IPS-18c (cell line): ENCODE measurements around the gene TMC2.
A peak's percentile ranks its signal among the peaks of the same experiment; 100 is the strongest.

Experiments
- H3K4me3 ChIP-seq: 2 replicates; pipeline ENCODE4 v1.7.0; 2013; ENCODE audit warnings: low read depth, mild to moderate bottlenecking, low read length, moderate library complexity; ENCODE audit not compliant: insufficient read depth
- H3K9me3 ChIP-seq: one replicate; pipeline ENCODE4 v1.6.1; 2013; ENCODE audit warnings: mild to moderate bottlenecking, low read length, moderate library complexity; ENCODE audit not compliant: control insufficient read depth, insufficient read depth

Gene TMC2

DNA sequence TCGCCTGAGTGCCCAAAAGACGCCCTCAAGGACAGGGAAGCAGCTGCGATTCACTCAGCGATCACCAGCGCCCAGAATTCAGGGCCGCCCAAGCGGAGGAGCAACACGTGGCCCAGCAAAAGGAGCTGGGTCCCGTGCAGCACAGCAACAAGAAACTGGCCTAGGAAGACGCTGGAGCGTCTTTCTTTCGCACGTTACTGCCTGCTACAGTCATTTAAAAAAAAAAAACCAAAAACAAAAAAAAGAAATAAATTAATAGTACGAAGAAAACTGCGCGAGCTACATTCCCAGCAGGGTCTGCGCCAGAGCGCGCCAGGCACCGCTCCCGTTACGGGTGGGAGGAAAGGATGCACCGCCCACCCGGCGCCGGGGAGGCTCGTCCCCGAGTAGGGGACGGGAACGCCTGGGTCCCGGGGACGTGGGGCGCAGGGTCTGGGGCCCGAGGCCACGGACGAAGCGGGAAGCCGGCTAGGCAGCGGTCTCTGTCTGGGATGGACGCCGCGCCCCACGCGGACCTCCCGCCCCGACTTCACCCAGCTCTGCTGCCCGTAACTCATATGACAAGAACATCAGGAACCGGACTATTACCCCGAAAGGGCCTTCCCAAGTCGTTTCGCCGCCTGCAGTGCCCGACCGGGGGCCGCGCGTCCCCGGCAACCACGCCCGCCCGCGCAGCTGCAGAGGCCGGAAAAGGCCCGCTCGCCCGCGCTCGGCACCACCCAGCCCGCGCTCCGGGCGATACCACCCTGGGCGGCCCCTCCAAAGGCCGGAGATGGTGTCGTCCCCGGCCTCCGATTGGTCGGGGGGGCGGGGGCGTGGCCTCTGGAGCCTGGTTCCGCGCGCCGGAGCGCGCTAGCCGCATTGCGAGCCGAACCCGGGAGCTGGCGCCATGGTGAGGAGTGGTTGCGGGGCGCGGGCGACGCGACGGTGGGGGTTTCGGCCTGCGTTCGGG, 115.7 kb downstream of the TMC2 start, which contains the start of gene NOP56:
NOP56 (plus strand) TSS at position 861 of the 952 bp plus-strand sequence; CDS start at position 890, 29 bp downstream.
- Histone ChIP-seq H3K4me3 (peak within 1 kb of the TSS; percentile 100), H3K9me3 (no peaks in the 10 kb centered on the region)

DNA sequence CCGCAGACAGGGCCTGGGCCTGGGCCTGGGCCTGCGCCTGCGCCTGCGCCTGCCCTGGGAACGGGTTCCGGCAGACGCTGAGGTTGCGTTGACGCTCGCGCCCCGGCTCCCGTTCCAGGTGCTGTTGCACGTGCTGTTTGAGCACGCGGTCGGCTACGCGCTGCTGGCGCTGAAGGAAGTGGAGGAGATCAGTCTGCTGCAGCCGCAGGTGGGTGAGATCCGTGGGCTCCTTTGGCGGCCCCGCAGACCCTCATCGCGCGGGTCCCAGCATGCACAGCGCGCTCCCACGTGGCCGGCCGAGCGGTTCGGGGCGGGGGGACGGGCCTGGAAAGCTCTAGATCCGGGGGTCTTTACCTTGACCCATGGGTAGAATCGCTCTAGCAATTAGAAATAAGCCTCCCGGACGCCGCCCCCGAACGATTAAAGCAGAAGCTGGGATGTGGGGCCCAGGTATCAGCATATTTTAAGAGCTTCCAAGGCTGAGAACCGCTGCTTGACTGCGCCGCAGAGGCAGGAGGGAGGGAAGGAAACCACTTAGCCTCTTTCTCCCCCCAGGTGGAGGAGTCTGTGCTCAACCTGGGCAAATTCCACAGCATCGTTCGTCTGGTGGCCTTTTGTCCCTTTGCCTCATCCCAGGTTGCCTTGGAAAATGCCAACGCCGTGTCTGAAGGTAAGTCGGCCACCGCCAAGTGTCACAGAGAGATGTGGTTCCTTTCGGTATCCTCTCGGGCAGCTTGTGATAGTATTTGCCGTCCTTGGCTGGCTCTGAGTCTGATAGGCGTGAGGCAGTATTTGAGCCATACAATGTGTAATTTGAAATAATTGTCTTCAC, 116.6 kb downstream of the TMC2 start:
- Histone ChIP-seq H3K9me3 (no peaks in the 10 kb centered on the region), H3K4me3 (peak overlapping the region; percentile 100)

DNA sequence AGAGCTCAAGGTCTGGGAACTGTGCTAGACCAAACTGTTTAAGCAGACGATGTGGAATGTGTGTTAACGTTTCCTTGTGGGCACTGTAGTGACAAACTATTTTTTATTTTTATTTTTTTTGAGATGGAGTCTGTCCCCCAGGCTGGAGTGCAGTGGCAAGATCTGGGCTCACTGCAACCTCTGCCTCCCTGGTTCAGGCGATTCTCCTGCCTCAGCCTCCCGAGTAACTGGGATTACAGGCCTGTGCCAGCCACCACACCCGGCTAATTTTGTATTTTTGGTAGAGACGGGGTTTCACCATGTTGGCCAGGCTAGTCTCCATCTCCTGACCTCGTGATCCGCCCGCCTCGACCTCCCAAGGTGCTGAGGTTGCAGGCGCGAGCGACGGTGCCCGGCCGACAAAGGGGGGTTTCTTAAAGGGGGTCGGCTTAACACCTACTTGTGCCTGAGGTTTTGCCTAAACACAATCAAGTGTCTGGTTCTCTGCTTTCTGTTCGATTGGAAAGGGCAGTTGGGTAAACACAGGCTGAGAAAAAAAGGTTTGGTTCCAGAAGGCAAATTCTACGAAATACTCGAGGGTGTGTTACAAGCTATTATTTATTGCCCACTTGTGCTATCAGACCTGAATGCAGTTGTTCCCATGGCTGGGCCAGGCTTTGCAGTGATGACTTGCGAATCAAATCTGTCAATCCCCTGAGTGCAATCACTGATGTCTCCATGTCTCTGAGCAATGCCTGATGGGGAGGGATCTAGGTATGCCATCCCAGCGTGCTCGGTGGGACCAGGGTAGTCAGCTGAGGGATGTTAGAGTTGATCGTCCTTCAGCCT, 117.4 kb downstream of the TMC2 start:
- Histone ChIP-seq H3K4me3 (peak overlapping the region; percentile 100), H3K9me3 (no peaks in the 10 kb centered on the region)

DNA sequence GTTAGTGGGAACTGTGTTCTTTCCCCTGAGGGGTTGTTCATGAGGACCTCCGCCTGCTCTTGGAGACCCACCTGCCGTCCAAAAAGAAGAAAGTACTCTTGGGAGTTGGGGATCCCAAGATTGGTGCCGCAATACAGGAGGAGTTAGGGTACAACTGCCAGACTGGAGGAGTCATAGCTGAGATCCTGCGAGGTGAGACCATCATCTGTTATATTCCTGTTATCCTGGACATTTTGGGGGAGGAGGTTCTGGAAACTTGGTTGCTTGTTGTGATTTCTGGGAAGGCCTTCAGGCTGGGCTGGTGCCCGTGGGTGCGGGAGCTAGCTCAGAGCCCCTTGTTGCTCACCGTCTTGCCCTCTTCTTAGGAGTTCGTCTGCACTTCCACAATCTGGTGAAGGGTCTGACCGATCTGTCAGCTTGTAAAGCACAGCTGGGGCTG, 118.0 kb downstream of the TMC2 start:
- no peaks in the 10 kb centered on the region for H3K9me3 ChIP-seq
- no peak overlapping the region; the same call in 1 of the 2 replicates for H3K4me3 ChIP-seq

DNA sequence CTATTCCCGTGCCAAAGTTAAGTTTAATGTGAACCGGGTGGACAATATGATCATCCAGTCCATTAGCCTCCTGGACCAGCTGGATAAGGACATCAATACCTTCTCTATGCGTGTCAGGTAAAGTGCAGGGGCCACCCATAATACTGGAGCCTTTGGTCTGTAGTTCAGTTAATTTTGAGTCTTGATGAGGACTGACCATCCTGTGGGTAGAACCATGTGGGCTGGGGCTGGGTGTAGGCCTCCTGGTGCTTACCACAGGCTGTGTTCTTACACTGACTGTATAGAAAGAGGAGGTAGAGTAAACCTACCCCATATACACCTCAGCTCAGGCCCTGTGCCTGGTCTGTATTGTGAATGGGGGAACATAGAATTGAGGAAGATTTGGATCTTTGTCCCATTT, 118.5 kb downstream of the TMC2 start:
- Histone ChIP-seq H3K4me3 (no peak overlapping the region), H3K9me3 (no peaks in the 10 kb centered on the region)

DNA sequence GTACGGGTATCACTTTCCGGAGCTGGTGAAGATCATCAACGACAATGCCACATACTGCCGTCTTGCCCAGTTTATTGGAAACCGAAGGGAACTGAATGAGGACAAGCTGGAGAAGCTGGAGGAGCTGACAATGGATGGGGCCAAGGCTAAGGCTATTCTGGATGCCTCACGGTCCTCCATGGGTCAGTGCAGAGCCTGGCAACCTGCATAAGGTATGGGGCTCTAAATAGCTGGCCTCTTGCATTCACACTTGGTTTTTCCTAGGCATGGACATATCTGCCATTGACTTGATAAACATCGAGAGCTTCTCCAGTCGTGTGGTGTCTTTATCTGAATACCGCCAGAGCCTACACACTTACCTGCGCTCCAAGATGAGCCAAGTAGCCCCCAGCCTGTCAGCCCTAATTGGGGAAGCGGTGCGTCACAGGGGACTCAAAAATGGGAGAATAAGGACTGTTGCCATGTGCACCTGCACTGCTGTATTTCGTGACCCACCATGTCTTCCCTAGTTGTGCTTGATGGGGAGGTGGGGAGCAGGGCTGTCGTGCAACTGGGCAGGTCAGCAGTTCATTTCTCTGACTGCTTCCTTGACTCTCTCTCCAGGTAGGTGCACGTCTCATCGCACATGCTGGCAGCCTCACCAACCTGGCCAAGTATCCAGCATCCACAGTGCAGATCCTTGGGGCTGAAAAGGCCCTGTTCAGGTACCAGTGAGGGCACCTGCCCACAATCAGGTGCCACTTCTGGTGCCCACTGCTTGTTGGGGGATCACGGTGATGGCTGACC, 119.2 kb downstream of the TMC2 start:
- no peaks in the 10 kb centered on the region for H3K9me3 ChIP-seq
- no peak overlapping the region for H3K4me3 ChIP-seq

DNA sequence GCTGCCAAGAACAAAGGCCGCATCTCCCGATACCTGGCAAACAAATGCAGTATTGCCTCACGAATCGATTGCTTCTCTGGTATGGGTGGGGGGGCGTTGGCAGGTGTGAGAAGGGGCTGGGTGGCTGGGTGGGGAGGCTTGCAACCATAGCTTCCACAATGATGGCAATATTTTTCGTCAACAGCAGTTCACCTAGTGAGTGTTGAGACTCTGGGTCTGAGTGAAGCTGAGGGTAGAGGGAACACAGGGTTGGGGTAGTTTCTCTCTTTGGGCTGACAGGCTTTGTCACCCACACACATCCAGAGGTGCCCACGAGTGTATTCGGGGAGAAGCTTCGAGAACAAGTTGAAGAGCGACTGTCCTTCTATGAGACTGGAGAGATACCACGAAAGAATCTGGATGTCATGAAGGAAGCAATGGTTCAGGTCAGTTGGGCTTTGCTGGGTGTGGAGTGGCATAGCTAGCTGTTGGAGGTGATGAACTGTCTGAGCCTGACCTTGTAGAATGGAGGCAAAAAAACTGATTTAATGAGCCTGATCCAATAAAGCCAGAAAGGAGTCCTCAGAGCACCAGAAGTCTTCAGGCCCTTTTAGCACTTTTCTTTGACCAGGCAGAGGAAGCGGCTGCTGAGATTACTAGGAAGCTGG, 120.2 kb downstream of the TMC2 start:
- Histone ChIP-seq H3K9me3 (no peaks in the 10 kb centered on the region), H3K4me3 (no peak overlapping the region)

DNA sequence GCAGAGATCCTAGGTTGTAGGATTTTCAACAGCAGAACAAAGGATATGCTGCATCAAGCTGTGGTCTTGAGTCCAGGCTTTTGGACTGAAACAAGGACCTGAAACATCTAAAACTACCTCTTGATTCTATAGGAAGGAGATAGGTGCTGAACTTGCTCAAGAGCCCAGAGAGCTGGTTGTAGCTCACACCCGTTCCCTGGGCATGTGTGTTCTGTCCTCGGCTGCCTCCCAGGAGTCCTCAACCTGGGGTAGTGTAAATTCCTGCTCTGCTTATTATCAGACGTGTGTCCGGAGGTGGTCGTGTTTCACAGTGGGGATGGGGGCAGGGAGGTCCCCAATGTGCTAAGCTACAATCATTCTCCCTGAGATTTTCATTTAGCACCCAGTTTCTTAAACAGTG, 120.9 kb downstream of the TMC2 start:
- Histone ChIP-seq H3K4me3 (no peak overlapping the region), H3K9me3 (no peaks in the 10 kb centered on the region)

DNA sequence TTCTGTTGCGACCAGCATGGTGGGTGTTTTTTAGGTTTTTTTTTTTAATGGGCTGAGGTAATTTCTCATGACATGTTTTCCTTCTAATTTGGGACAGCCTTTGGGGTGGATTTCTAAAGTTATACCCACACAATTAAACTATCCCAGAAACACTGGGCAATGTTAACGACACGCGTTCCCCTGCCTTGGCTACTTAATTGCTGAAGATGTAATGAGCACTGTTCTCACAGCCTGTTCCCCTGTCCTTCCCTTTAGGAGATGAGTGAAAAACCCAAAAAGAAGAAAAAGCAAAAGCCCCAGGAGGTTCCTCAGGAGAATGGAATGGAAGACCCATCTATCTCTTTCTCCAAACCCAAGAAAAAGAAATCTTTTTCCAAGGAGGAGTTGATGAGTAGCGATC, 121.3 kb downstream of the TMC2 start:
- H3K4me3 ChIP-seq, result no peak overlapping the region
- H3K9me3 ChIP-seq, result no peaks in the 10 kb centered on the region

DNA sequence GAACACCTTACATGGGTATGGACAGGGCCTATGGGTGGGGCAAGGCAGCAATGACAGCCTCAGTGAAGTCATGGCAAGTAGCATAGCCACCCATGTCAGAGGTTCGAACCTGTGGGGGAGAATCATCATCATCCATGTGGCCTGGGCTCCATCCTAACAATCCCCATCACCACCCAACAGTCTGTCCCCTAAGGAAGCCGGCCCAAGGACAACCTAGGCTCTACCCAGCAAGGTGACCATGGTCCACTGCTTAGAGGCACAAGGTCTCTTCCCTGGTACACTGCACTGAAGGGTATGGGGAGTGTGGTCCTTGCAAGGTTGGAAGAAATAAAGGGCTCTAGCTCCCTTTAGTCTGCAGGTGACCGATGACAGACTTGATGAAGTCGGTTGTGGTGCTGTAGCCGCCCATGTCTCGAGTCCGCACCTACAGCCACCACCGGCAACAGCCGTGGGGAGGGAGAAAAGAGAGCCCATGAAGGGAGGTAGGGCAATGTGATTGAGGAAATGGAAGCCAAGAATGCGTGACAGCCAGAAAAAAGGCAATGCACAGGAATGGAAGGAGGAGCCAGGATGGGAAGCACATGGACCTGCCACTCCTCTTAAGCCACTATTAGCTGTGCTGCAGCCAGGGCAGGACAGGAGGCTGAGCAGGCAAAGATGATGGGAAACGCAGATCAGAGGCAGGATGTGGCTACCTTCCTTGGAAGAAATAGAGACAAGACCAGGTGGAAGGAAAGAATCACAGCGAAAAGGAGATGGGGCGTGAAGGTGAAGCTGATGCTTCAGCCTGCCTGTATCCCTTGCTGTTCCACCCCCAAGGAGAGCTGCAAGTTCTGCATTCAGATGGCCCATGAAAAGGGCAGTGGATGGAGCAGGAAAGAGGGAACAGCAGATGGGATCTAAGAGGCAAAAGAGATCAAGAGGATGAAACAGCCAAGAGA, 122.3 kb downstream of the TMC2 start:
- Histone ChIP-seq H3K9me3 (no peaks in the 10 kb centered on the region), H3K4me3 (no peak overlapping the region)

DNA sequence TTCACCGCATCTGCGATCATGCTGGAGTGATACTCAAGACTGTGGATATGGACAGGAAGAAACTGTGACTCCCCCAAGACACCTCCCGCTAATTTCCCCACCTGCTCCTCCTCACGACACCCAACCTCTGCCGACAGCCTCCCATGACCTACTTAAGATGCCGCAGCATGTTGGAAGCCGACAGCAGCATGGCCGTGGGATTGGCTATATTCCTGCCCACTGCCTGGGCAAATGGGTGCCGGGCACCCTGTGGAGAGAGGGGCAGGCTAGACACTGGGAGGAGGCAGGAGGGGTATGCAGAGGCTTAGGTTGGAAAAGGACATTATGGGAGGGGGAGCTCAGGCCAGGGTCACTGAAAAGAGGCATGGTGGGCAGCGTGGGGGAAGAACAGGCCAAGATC, 123.2 kb downstream of the TMC2 start:
- Histone ChIP-seq H3K9me3 (no peaks in the 10 kb centered on the region), H3K4me3 (no peak overlapping the region)

DNA sequence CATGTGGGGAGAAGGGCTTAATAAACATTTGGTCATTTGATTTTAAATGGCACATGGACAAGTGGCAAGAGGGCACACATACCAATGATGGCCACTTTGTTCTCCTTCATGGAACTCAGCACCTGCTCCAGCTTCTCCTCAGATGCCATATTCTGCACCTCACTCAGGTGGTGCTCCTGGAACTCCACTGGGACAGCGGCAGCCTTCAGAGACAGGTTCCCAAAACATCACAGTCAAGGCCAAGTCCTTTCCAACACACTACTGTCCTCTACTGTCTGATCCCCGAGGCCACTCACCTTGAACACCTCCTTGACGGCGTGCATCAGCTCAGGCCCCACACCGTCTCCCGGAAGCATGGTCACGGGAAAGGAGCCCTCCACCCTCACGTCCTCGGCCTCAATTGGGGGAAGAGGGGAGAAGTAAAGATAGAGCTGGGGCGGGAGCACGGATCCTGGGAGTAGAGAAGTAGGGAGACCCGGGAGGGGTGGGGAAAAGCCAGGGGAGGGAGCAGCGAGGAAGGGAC, 127.1 kb downstream of the TMC2 start:
- Histone ChIP-seq H3K9me3 (no peaks in the 10 kb centered on the region), H3K4me3 (peak overlapping the region; percentile 96)

DNA sequence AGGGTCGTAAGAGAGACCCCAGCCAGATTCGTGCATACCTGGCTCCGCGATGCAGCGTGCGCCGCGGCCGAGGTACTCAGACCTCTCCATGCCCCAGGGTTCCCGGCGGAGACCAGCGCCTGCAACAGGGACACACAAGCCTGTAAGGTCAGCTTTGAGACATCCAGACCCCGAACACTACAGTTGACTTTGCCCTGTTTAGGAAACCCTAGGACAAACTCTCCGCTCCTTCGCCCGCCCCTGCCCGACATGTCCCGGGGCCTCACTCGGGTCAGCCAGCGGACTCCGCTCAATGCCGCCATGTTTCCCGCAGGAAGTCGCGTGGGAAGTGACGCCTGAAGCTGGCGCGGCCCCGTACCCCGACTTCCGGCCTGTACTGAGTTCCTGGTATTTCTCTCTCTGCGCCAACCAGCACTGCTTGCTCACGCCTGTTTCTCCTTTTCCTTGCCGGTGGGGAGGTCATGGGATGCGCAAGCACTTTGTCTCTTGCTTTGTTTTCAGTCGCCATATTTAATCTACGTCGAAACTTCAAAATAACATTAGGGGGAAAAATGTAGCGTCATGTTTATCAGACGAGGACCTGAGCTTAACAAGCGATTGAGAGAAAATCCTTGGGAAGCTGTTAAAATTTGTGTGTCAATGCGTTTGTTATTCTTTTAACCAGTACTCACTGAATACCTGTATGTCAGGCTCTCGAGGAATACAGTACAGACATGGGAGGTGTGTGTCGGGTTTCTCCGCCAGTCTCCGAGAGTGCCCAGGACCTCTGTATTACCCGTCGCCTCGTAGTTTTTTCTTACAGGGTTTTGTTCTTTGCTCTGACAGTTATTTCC, 127.7 kb downstream of the TMC2 start, which contains the start of gene IDH3B:
IDH3B (minus strand) TSS at position 330 of the 833 bp plus-strand sequence; CDS start at position 302, 28 bp downstream.
- peak within 1 kb of the TSS; percentile 96 for H3K4me3 ChIP-seq

DNA sequence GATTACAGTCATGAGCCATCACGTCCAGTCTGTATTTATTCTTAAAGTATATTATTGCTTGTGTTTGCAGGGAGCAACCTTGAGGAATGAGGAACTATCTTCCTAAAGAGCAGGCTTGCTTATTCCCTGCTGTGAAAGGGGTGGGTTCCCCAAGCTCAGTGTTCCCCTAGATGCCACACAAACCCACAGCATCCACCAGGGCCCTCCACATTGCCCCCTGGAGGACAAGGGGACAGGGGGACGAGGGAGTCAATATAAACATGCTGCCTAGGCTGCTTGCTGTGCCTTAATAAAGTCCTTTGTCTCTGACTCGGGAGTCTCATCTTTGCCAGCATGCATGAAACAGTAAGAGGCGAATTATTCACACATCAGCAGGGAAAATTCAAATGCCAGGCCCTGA, 135.6 kb downstream of the TMC2 start:
- H3K4me3 ChIP-seq, result no peak overlapping the region

More for the DNA sequence above, 127.7 kb downstream of the TMC2 start, which contains the start of gene IDH3B:
- H3K9me3 ChIP-seq, result no peaks in the 10 kb centered on the region

More for the DNA sequence above, 135.6 kb downstream of the TMC2 start:
- no peaks in the 10 kb centered on the region for H3K9me3 ChIP-seq
